Measurements from ENCODE around the gene MOSPD3. TPM values are rescaled to one million over a fixed set of nuclear protein-coding genes. Genes with fewer than 3 reads are reported as not detected.

Gene MOSPD3
- total and polyA plus RNA-seq, 2 of the 13 experiments (the other 11 are each of a cell fraction or from before 2014, with no cell fraction given) = 7.6 to 8.8 TPM

DNA sequence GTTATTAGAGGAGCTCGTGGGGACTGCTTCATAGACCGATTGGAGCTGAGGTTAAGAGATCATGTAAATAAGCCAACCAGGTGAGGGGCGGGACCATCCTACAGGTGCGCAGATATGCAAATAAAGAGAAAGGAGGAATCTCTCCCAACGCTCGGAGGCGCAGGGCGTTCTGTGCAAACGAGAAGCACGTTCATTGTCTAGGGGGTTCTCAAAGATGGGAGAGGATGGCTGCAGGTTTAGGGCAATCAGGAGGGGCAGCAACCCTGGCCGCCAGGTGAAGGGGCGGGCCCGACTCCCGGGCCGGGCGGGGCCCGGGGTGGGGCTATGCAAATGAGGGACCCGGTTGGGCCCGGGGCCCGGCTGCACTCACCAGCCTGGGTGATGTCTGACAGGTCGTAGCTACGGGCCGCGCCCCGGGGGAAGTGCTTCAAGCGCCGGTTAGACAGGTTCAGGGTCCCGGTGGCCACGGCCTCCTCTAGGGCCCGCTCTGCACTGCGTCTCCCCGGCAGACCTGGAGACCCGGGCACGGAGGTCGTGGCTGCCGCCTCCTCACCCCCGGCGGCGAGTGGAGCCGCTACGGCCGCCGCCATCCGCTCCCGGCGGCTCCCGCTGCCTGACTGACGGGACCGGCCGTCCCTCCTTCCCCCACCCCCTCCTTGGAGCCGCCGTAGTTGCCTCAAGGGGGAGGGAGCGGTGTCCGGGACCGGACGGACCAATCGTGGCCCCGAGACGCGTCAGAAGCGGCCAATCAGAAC lies 26.7 kb upstream of the MOSPD3 start, which contains the start of gene LRCH4 (continued):
- TF ChIP-seq, protein P1, sequence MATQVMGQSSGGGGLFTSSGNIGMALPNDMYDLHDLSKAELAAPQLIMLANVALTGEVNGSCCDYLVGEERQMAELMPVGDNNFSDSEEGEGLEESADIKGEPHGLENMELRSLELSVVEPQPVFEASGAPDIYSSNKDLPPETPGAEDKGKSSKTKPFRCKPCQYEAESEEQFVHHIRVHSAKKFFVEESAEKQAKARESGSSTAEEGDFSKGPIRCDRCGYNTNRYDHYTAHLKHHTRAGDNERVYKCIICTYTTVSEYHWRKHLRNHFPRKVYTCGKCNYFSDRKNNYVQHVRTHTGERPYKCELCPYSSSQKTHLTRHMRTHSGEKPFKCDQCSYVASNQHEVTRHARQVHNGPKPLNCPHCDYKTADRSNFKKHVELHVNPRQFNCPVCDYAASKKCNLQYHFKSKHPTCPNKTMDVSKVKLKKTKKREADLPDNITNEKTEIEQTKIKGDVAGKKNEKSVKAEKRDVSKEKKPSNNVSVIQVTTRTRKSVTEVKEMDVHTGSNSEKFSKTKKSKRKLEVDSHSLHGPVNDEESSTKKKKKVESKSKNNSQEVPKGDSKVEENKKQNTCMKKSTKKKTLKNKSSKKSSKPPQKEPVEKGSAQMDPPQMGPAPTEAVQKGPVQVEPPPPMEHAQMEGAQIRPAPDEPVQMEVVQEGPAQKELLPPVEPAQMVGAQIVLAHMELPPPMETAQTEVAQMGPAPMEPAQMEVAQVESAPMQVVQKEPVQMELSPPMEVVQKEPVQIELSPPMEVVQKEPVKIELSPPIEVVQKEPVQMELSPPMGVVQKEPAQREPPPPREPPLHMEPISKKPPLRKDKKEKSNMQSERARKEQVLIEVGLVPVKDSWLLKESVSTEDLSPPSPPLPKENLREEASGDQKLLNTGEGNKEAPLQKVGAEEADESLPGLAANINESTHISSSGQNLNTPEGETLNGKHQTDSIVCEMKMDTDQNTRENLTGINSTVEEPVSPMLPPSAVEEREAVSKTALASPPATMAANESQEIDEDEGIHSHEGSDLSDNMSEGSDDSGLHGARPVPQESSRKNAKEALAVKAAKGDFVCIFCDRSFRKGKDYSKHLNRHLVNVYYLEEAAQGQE (IDR thresholded peaks at IDR 0.05; ENCODE audit: borderline replicate concordance in 1 of 2, low read depth in 1 of 2, low read length in 2 of 2) = peak in 1 of 2 experiments; percentile 72; a peak in 1 of 4 replicates
- TF ChIP-seq, protein P2, sequence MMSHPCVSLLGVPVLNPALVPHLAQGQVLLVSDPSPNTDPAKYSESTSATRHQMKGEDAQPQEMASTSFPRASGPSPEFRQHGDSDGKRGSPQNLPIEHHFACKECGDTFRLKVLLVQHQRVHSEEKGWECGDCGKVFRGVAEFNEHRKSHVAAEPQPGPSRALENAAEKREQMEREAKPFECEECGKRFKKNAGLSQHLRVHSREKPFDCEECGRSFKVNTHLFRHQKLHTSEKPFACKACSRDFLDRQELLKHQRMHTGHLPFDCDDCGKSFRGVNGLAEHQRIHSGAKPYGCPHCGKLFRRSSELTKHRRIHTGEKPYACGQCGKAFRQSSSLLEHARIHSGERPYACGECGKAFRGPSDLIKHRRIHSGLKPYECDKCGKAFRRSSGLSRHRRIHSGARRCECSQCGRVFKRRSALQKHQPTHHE (CRISPR knock-in tag; IDR thresholded peaks at IDR 0.05; ENCODE audit: borderline replicate concordance) = 0 out of 2 replicates have a peak, but pooled peaks have one; percentile 72
- TF ChIP-seq ETV6 (CRISPR knock-in tag; conservative IDR thresholded peaks at IDR 0.05) (peak; percentile 86), ZNF333 (CRISPR knock-in tag; IDR thresholded peaks at IDR 0.05; ENCODE audit: borderline replicate concordance) (peak; percentile 77; the same call in 1 of the 2 replicates), SRSF1 (optimal IDR thresholded peaks at IDR 0.05; ENCODE audit: low read depth, low read length) (no peak), MEIS1 (CRISPR knock-in tag; IDR thresholded peaks at IDR 0.05; ENCODE audit: borderline replicate concordance) (peak; percentile 50; the same call in 1 of the 2 replicates), FOXA1 (IDR thresholded peaks at IDR 0.05) (no peak), FOXA1 (CRISPR knock-in tag; IDR thresholded peaks at IDR 0.05) (0 out of 2 replicates have a peak, but pooled peaks have one; percentile 39), ZNF816 (CRISPR knock-in tag; IDR thresholded peaks at IDR 0.05; ENCODE audit: borderline replicate concordance) (peak; percentile 67; the same call in 1 of the 2 replicates), MBNL3 (CRISPR knock-in tag; conservative IDR thresholded peaks at IDR 0.05) (no peak), ZNF598 (CRISPR knock-in tag; IDR thresholded peaks at IDR 0.05; ENCODE audit: borderline replicate concordance) (0 out of 2 replicates have a peak, but pooled peaks have one; percentile 67), CENPT (CRISPR knock-in tag; IDR thresholded peaks at IDR 0.05; ENCODE audit: low read depth) (no peak), ZNF33B (CRISPR knock-in tag; IDR thresholded peaks at IDR 0.05) (0 out of 2 replicates have a peak, but pooled peaks have one; percentile 56), GABPB1 (CRISPR knock-in tag; IDR thresholded peaks at IDR 0.05) (peak; percentile 91), HNF4A (CRISPR knock-in tag; IDR thresholded peaks at IDR 0.05) (0 out of 2 replicates have a peak, but pooled peaks have one; percentile 2)
- TF ChIP-seq, protein P3, sequence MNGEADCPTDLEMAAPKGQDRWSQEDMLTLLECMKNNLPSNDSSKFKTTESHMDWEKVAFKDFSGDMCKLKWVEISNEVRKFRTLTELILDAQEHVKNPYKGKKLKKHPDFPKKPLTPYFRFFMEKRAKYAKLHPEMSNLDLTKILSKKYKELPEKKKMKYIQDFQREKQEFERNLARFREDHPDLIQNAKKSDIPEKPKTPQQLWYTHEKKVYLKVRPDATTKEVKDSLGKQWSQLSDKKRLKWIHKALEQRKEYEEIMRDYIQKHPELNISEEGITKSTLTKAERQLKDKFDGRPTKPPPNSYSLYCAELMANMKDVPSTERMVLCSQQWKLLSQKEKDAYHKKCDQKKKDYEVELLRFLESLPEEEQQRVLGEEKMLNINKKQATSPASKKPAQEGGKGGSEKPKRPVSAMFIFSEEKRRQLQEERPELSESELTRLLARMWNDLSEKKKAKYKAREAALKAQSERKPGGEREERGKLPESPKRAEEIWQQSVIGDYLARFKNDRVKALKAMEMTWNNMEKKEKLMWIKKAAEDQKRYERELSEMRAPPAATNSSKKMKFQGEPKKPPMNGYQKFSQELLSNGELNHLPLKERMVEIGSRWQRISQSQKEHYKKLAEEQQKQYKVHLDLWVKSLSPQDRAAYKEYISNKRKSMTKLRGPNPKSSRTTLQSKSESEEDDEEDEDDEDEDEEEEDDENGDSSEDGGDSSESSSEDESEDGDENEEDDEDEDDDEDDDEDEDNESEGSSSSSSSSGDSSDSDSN (CRISPR knock-in tag; IDR thresholded peaks at IDR 0.05) = peak; percentile 58
- TF ChIP-seq, protein P4, sequence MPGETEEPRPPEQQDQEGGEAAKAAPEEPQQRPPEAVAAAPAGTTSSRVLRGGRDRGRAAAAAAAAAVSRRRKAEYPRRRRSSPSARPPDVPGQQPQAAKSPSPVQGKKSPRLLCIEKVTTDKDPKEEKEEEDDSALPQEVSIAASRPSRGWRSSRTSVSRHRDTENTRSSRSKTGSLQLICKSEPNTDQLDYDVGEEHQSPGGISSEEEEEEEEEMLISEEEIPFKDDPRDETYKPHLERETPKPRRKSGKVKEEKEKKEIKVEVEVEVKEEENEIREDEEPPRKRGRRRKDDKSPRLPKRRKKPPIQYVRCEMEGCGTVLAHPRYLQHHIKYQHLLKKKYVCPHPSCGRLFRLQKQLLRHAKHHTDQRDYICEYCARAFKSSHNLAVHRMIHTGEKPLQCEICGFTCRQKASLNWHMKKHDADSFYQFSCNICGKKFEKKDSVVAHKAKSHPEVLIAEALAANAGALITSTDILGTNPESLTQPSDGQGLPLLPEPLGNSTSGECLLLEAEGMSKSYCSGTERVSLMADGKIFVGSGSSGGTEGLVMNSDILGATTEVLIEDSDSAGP (CRISPR knock-in tag; IDR thresholded peaks at IDR 0.05; ENCODE audit: borderline replicate concordance) = peak; percentile 71; the same call in 1 of the 2 replicates
- TF ChIP-seq, protein P5, sequence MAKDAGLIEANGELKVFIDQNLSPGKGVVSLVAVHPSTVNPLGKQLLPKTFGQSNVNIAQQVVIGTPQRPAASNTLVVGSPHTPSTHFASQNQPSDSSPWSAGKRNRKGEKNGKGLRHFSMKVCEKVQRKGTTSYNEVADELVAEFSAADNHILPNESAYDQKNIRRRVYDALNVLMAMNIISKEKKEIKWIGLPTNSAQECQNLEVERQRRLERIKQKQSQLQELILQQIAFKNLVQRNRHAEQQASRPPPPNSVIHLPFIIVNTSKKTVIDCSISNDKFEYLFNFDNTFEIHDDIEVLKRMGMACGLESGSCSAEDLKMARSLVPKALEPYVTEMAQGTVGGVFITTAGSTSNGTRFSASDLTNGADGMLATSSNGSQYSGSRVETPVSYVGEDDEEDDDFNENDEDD (CRISPR knock-in tag; IDR thresholded peaks at IDR 0.05; ENCODE audit: borderline replicate concordance) = no peak
